NOMO-1 (cell line): ENCODE results near the gene ZNRF2.

Experiments
- DNase-seq, 2 experiments: peaks; one replicate each; lab custom pipeline; 2025; ENCODE audit not compliant: unreplicated experiment in 2 of 2; lab: John Stamatoyannopoulos, UW

ZNRF2 gene

GRCh38 chr7:30395676-30396075 lies 111.3 kb downstream of the ZNRF2 start:
- no peak for DNase-seq

GRCh38 chr7:30396389-30396788 lies 112.0 kb downstream of the ZNRF2 start:
- DNase-seq = peak in 1 of 2 experiments; percentile 1

- DNase-seq = no peak
Observed at GRCh38 chr7:30403477-30403876, 119.1 kb downstream of the ZNRF2 start.

GRCh38 chr7:30405179-30405578 lies 120.8 kb downstream of the ZNRF2 start:
- no peak for DNase-seq

- peak; percentile 34 to 35 for DNase-seq
Observed at GRCh38 chr7:30406664-30407425, 122.4 kb downstream of the ZNRF2 start.

GRCh38 chr7:30411173-30411572 lies 126.8 kb downstream of the ZNRF2 start:
- DNase-seq = peak; percentile 54 to 55

GRCh38 chr7:30411897-30412296 lies 127.5 kb downstream of the ZNRF2 start:
- no peak for DNase-seq

- peak; percentile 9 to 38 for DNase-seq
Observed at GRCh38 chr7:30412782-30413504, 128.5 kb downstream of the ZNRF2 start.

GRCh38 chr7:30413864-30414263 lies 129.5 kb downstream of the ZNRF2 start:
- DNase-seq = no peak
